HepG2 (cell line): ENCODE measurements around the gene KANSL1. TPM values are rescaled to one million over a fixed set of nuclear protein-coding genes. Genes with fewer than 3 reads are reported as not detected.

Experiments used
- ATAC-seq: fragments of 200-7000 bp; cut with Tn5 transposase; 3 replicates; pipeline ENCODE4 v1.9.1; 2020; ENCODE audit warnings: mild to moderate bottlenecking, moderate library complexity
- BruUV-seq: library from RNA; stranded (reverse); fragments of 400-500 nt; replicated peaks from 2 replicates; lab custom pipeline; 2021; lab: Mats Ljungman, UMichigan
- CTCF ChIA-PET: fragments of 300-600 bp; formaldehyde crosslinking; extraction: SDS; loops from one replicate; lab custom pipeline; 2021; ENCODE audit warnings: low total read pairs, inconsistent platforms, low intra/inter-chr PET ratio; lab: Yijun Ruan, JAX
- POLR2A ChIA-PET: fragments of 350-600 bp; sonication (Branson Sonifier 250); formaldehyde crosslinking; loops from one replicate; lab custom pipeline; 2020; ENCODE audit warnings: antibody characterized with exemption, inconsistent platforms; lab: Yijun Ruan, JAX
- DNase-seq: peaks from one replicate; pipeline ENCODE4 v3.0.0-alpha.2; 2015; ENCODE audit warnings: low spot score
- FAIRE-seq: peaks from 3 replicates; lab custom pipeline; 2011; peaks lifted over from hg19 to GRCh38; lab: Jason Lieb, UNC
- H2AFZ ChIP-seq: one replicate; pipeline ENCODE4 v1.6.1; 2011; ENCODE audit warnings: low read length, inconsistent platforms
- H3K27ac ChIP-seq: fragments of 300-600 bp; 3 replicates; pipeline ENCODE4 v1.8.0; 2011; ENCODE audit warnings: mixed run types, mild to moderate bottlenecking, mixed read lengths, low read length, inconsistent platforms; ENCODE audit not compliant: insufficient read depth; ENCODE audit errors: extremely low read length
- H3K27me3 ChIP-seq, 2 experiments: fragments of 200-600 bp in 1 of 2; 2 replicates in 1 of 2; 3 replicates in 1 of 2; pipeline versions ENCODE4 v1.6.0 to v1.8.0; 2011; ENCODE audit warnings: low read length in 2 of 2, mild to moderate bottlenecking in 2 of 2, moderate library complexity in 2 of 2, inconsistent platforms in 1 of 2; ENCODE audit not compliant: insufficient read depth in 2 of 2, control insufficient read depth in 1 of 2
- H3K36me3 ChIP-seq, 2 experiments: fragments of 200-600 bp in 1 of 2; replicated peaks in 1 of 2; 2 replicates in 1 of 2; 3 replicates in 1 of 2; pipeline versions ENCODE4 v1.5.1 to v1.8.0; 2011; ENCODE audit warnings: low read length in 2 of 2, inconsistent platforms in 1 of 2; ENCODE audit not compliant: insufficient read depth in 2 of 2, control insufficient read depth in 1 of 2
- H3K4me1 ChIP-seq: 2 replicates; pipeline ENCODE4 v1.5.1; 2012; ENCODE audit warnings: low read length, inconsistent platforms; ENCODE audit not compliant: insufficient read depth
- H3K4me2 ChIP-seq: 2 replicates; pipeline ENCODE4 v1.6.0; 2011; ENCODE audit warnings: low read depth, low read length, inconsistent platforms
- H3K4me3 ChIP-seq, 3 experiments: fragments of 200-600 bp in 1 of 3; sonication (generic), shearing (Covaris generic) in 1 of 3; replicated peaks in 1 of 3; 2 replicates each; pipeline ENCODE4 v1.5.1; 2011 to 2016; ENCODE audit warnings: low read length in 3 of 3, inconsistent platforms in 2 of 3, low read depth in 2 of 3, mild to moderate bottlenecking in 2 of 3, control low read depth in 1 of 3, mixed read lengths in 1 of 3; ENCODE audit not compliant: insufficient read depth in 1 of 3
- H3K79me2 ChIP-seq: one replicate; pipeline ENCODE4 v1.6.1; 2011; ENCODE audit warnings: low read length, inconsistent platforms; ENCODE audit not compliant: insufficient read depth
- H3K9ac ChIP-seq: 2 replicates; pipeline ENCODE4 v1.6.0; 2011; ENCODE audit warnings: mild to moderate bottlenecking, low read depth, low read length, inconsistent platforms; ENCODE audit not compliant: insufficient read depth
- H3K9me3 ChIP-seq: 2 replicates; pipeline ENCODE4 v1.5.1; 2012; ENCODE audit warnings: mild to moderate bottlenecking, low read length
- H4K20me1 ChIP-seq: 2 replicates; pipeline ENCODE4 v1.6.0; 2011; ENCODE audit warnings: inconsistent platforms, mild to moderate bottlenecking, low read length, moderate library complexity; ENCODE audit not compliant: insufficient read depth
- ARNTL ChIP-seq: sonication (generic); formaldehyde crosslinking; IDR thresholded peaks from 2 replicates; pipeline ENCODE4 v1.4.0; 2020; ENCODE audit warnings: mild to moderate bottlenecking, missing genetic modification reagents
- CBX1 ChIP-seq: IDR thresholded peaks from one replicate; pipeline ENCODE4 v1.6.1; 2016; ENCODE audit warnings: antibody characterized with exemption, low read depth
- ELK4 ChIP-seq: sonication (generic); formaldehyde crosslinking; IDR thresholded peaks from 2 replicates; pipeline ENCODE4 v1.9.0; 2021; ENCODE audit warnings: missing genetic modification reagents, borderline replicate concordance
- KDM5A ChIP-seq: fragments of 200-600 bp; sonication (generic); IDR thresholded peaks from 2 replicates; pipeline ENCODE4 v1.7.0; 2018; ENCODE audit warnings: antibody characterized with exemption, mild to moderate bottlenecking, low read length, borderline replicate concordance
- MAFF ChIP-seq: IDR thresholded peaks from 2 replicates; pipeline ENCODE4 v1.6.1; 2011; ENCODE audit warnings: low read depth, low read length, improper control_type of control experiment
- PCBP2 ChIP-seq: fragments of 200-400 bp; formaldehyde crosslinking; optimal IDR thresholded peaks from 2 replicates; pipeline ENCODE3; 2018; ENCODE audit warnings: low read length, low read depth; ENCODE audit not compliant: poor library complexity, severe bottlenecking
- REPIN1 ChIP-seq: sonication (generic); formaldehyde crosslinking; IDR thresholded peaks from 2 replicates; pipeline ENCODE4 v1.8.0; 2022; ENCODE audit warnings: missing genetic modification reagents, low read depth, mild to moderate bottlenecking, borderline replicate concordance
- SAP130 ChIP-seq: IDR thresholded peaks from 2 replicates; pipeline ENCODE4 v1.6.1; 2016; ENCODE audit warnings: low read depth
- SRSF4 ChIP-seq: fragments of 200-400 bp; formaldehyde crosslinking; IDR thresholded peaks from one replicate; pipeline ENCODE4 v1.6.1; 2018; ENCODE audit warnings: mild to moderate bottlenecking, low read depth, low read length, moderate library complexity; ENCODE audit not compliant: poor library complexity, severe bottlenecking
- SRSF9 ChIP-seq: fragments of 200-400 bp; formaldehyde crosslinking; IDR thresholded peaks from 2 replicates; pipeline ENCODE4 v1.6.1; 2018; ENCODE audit warnings: borderline replicate concordance, mild to moderate bottlenecking, low read depth, low read length; ENCODE audit not compliant: insufficient read depth, poor library complexity, severe bottlenecking
- SYNCRIP ChIP-seq: fragments of 200-400 bp; formaldehyde crosslinking; IDR thresholded peaks from 2 replicates; pipeline ENCODE4 v1.6.1; 2018; ENCODE audit warnings: mild to moderate bottlenecking, low read depth, low read length; ENCODE audit not compliant: insufficient read depth
- ZBTB20 ChIP-seq: sonication (generic); formaldehyde crosslinking; IDR thresholded peaks from 2 replicates; pipeline ENCODE4 v1.8.1; 2023; ENCODE audit warnings: missing genetic modification reagents, low read depth, mild to moderate bottlenecking, borderline replicate concordance
- ZBTB43 ChIP-seq: sonication (generic); formaldehyde crosslinking; conservative IDR thresholded peaks from 2 replicates; pipeline ENCODE4 v1.4.0; 2020; ENCODE audit warnings: missing genetic modification reagents
- ZSCAN20 ChIP-seq: sonication (generic); formaldehyde crosslinking; IDR thresholded peaks from 2 replicates; pipeline ENCODE4 v1.4.0; 2020; ENCODE audit warnings: missing genetic modification reagents, mild to moderate bottlenecking, borderline replicate concordance
- ZSCAN25 ChIP-seq: sonication (generic); formaldehyde crosslinking; IDR thresholded peaks from 2 replicates; pipeline ENCODE4 v1.8.0; 2022; ENCODE audit warnings: mild to moderate bottlenecking, missing genetic modification reagents
- WGBS: methylation state at CpG from one replicate; pipeline ENCODE4 v1.1.6; 2017; ENCODE audit warnings: low lambda C conversion rate; 5-methylcytosine and 5-hydroxymethylcytosine counted together
- in situ Hi-C: cut with HindIII; loops from 2 replicates; pipeline ENCODE4 v1.10.0; 2017; ENCODE audit warnings: low pct_unique_long_range_greater_than_20kb; ENCODE audit not compliant: extremely low pct_ligation_motif_present
- intact Hi-C: fragments of 100-400 bp; cut with micrococcal nuclease; formaldehyde crosslinking; loops from one replicate; pipeline ENCODE4 v1.10.0; 2022; ENCODE audit not compliant: unreplicated experiment
- polyA plus RNA-seq, 8 experiments: library from polyadenylated mRNA; depleted of rRNA in 3 of 8; stranded (reverse) in 7 of 8; unstranded in 1 of 8; fragments of >200 nt; fragmentation: Illumina TruSeq in 4 of 8; extraction: Trizol in 4 of 8; gene quantifications; 2 replicates each; pipeline versions ENCODE4 v1.2.1 to v1.2.3, GENCODE V29; 2011 to 2016; ENCODE audit warnings: low read depth in 4 of 8, missing spikeins in 1 of 8, mixed read lengths in 1 of 8; ENCODE audit not compliant: insufficient read depth in 1 of 8
- total RNA-seq, 5 experiments: library from RNA; depleted of rRNA; stranded (reverse); fragments of >200 nt; fragmentation: Illumina TruSeq; extraction: Trizol; gene quantifications; 2 replicates each; pipeline ENCODE4 v1.2.3, GENCODE V29; 2016; ENCODE audit warnings: low read depth in 1 of 5
- TF ChIP-seq, protein P1 (sequence below), 2 experiments: sonication (generic) in 1 of 2; formaldehyde crosslinking in 1 of 2; IDR thresholded peaks; 2 replicates each; pipeline versions ENCODE4 v1.5.1 to v1.6.1; 2011 to 2020; ENCODE audit warnings: borderline replicate concordance in 1 of 2, low read depth in 1 of 2, low read length in 1 of 2, mild to moderate bottlenecking in 1 of 2, missing genetic modification reagents in 1 of 2, moderate library complexity in 1 of 2

The KANSL1 gene
- total and polyA plus RNA-seq, 2 of the 13 experiments (the other 11 are each of a cell fraction or from before 2014, with no cell fraction given): 24.0 to 59.6 TPM

- TF ChIP-seq, protein P1, sequence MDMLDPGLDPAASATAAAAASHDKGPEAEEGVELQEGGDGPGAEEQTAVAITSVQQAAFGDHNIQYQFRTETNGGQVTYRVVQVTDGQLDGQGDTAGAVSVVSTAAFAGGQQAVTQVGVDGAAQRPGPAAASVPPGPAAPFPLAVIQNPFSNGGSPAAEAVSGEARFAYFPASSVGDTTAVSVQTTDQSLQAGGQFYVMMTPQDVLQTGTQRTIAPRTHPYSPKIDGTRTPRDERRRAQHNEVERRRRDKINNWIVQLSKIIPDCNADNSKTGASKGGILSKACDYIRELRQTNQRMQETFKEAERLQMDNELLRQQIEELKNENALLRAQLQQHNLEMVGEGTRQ (IDR thresholded peaks at IDR 0.05; ENCODE audit: low read depth, low read length): 0 out of 2 replicates have a peak, but pooled peaks have one; percentile 33
- TF ChIP-seq, protein P1 (CRISPR knock-in tag; IDR thresholded peaks at IDR 0.05; ENCODE audit: borderline replicate concordance): peak; percentile 67; the same call in 1 of the 2 replicates
- TF ChIP-seq ZBTB20 (CRISPR knock-in tag) (no peak), ZBTB43 (CRISPR knock-in tag) (no peak), ARNTL (CRISPR knock-in tag) (0 out of 2 replicates have a peak, but pooled peaks have one; percentile 65)
Observed at GRCh38 chr17:46191322-46192188, 1.7 kb downstream of the KANSL1 start (continued).

GRCh38 chr17:46190763-46191162, 2.5 kb downstream of the KANSL1 start:
- Histone ChIP-seq H4K20me1 (peaks cover 62% of the 10 kb centered on the region), H3K9ac (peak overlapping the region; percentile 92), H3K4me3 (peak overlapping the region; percentile 89 to 100 (median 98); a peak in 5 of 6 replicates), H3K27me3 (no peaks in the 10 kb centered on the region; a peak in 1 of 5 replicates), H3K27ac (peak overlapping the region; percentile 96), H3K9me3 (no peaks in the 10 kb centered on the region), H3K79me2 (peaks cover 86% of the 10 kb centered on the region), H3K4me1 (peaks cover 69% of the 10 kb centered on the region), H3K4me2 (peak overlapping the region; percentile 87), H3K36me3 (no peaks in the 10 kb centered on the region; a peak in 1 of 5 replicates), H2AFZ (no peak overlapping the region)
- DNase-seq (no peak), ATAC-seq (no peak), FAIRE-seq (no peak)
- in situ Hi-C loops (no loop called here), intact Hi-C loops (loop anchor here (1.0 to 10.0 kb wide), 3 partner anchors 93 to 186 kb away; no protein-coding TSS in a partner anchor)
- 57% methylated on average over 4 of the region's 4 CpGs for WGBS
- ChIA-PET CTCF (no interaction called here), POLR2A (no interaction called here)
- BruUV-seq: no TSS peak
- no peak for TF ChIP-seq MAFF
- no peak for TF ChIP-seq REPIN1 (CRISPR knock-in tag)
- no peak for TF ChIP-seq CBX1
- TF ChIP-seq SYNCRIP: no peak
- no peak for TF ChIP-seq ZSCAN25 (CRISPR knock-in tag)
- no peak for TF ChIP-seq PCBP2
- TF ChIP-seq SRSF9: no peak
- TF ChIP-seq ZSCAN20 (CRISPR knock-in tag): no peak
- no peak for TF ChIP-seq ELK4 (CRISPR knock-in tag)
- no peak for TF ChIP-seq SAP130
- TF ChIP-seq SRSF4: no peak
- TF ChIP-seq KDM5A: no peak
